HG03469 (cell line): ENCODE results near the gene PCSK5.
A peak's percentile ranks its signal among the peaks of the same experiment; 100 is the strongest.

Experiments used
- ATAC-seq: cut with Tn5 transposase; IDR thresholded peaks from one replicate; pipeline ENCODE4 v1.9.1; 2021; ENCODE audit warnings: mild to moderate bottlenecking, moderate library complexity, moderate number of reproducible peaks; ENCODE audit not compliant: unreplicated experiment

The PCSK5 gene

DNA sequence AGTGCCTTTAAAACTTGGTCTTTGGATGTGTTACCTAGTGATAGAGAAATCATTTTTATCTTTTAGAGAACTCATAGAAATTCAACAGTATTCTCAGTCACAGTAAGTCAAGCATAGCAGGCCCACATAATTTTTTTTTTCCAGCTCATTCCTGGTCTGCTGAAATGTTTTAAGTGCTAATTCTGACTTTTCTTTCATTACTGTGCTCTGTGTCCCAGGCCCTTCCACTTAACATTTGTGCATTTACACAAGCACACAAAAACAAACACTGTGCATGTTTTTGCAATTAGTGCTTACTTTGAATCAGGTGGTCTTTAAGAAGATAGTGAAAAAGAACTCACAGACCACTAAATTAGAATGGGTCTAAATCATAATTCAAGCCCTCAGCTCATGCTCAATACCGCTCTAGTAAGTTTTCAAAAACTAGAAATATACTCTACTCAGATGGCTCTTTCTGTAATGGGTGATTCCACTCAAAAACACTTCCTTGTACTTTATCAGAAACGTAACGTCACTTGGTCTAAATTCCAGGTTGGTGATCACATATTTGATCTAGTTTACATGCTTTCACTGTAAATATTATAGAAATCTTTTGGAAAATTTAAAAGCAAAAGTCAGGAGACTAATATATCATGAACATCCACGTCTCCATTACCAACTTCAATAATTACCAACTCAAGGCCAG lies 107.8 kb downstream of the PCSK5 start:
- no peak for ATAC-seq

DNA sequence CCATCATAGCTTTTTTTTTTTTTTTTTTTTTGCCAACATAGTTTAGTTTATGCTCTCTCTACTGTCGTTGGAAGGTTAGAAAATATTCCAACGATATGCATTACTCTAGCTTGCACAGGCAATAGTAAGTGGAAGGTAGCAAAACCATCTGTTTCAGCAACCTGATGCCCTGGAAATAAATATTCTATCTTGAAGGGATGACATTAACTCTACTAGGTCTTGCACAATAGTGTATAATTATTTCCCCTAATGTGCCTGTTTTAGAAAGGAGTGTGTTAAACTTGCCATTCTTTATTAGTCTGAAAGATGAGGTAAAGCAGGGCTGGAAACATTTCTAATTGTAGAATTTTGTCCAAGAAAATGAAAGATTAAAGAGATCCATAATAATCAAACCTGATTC lies 111.0 kb downstream of the PCSK5 start:
- ATAC-seq, result no peak

DNA sequence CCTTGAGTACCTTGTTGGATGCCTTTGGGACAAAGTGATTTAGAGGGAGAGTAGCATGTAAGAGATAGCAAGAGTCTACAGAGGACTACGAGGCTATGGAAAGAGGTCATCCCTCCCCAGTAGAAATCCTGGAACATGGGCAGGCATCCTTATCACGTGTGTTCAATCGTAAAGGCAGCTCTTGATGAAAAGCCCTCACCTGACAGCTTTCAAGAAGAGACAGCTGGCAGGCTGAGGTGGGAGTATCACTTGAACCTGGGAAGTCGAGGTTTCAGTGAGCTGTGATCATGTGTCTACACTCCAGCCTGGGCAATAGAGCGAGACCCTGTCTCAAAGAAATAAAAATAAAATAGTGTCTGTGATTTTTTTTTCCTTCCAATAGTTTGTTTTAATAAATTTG lies 112.6 kb downstream of the PCSK5 start:
- no peak for ATAC-seq

DNA sequence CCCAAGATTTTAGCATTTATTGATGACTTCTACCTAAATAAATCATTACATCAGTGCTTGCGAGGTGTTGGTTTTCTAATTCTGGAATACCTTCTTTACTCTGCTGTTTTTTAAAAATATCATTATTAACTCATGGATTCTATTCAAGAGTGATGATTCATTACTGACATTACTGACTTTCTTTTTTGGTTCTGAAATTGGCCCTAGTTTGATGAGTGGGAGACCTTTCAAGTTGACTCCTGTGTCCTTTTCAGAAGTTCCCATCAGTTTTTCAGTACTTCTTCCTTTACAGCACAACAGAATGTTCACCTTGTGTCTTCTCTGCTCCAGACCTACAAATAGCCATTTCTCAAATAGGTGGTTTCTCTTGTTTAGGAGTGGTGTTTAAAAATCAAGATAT lies 114.1 kb downstream of the PCSK5 start:
- ATAC-seq, result peak; percentile 82

- no peak for ATAC-seq
Observed at GRCh38 chr9:76007935-76008334, 117.5 kb downstream of the PCSK5 start.

- no peak for ATAC-seq
Observed at GRCh38 chr9:76013809-76014208, 123.3 kb downstream of the PCSK5 start.

GRCh38 chr9:76018235-76018634 lies 127.8 kb downstream of the PCSK5 start:
- no peak for ATAC-seq

GRCh38 chr9:76018761-76019160 lies 128.3 kb downstream of the PCSK5 start:
- ATAC-seq, result no peak

GRCh38 chr9:76020652-76021051 lies 130.2 kb downstream of the PCSK5 start:
- no peak for ATAC-seq

GRCh38 chr9:76022317-76022716 lies 131.8 kb downstream of the PCSK5 start:
- no peak for ATAC-seq

DNA sequence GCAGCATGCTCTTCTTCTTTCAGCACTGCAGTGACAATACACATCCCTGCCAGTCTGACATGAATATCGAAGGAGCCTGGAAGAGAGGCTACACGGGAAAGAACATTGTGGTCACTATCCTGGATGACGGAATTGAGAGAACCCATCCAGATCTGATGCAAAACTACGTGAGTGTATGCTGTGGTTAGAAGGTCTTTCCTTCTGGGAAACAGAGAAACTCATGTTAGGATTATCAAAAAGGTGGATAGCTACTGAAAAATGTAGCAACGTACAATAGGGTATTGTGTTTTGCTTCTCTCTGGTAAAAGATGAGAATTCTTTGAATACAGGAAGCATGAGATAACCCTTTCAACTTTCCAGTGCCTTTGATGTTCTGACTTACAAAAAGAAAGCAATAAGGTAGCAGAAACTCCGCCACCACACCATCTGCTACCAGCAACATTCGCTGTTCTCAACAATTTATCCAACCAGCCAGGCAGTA lies 133.3 kb downstream of the PCSK5 start:
- ATAC-seq, result no peak

GRCh38 chr9:76025286-76025685 lies 134.8 kb downstream of the PCSK5 start:
- ATAC-seq, result no peak

DNA sequence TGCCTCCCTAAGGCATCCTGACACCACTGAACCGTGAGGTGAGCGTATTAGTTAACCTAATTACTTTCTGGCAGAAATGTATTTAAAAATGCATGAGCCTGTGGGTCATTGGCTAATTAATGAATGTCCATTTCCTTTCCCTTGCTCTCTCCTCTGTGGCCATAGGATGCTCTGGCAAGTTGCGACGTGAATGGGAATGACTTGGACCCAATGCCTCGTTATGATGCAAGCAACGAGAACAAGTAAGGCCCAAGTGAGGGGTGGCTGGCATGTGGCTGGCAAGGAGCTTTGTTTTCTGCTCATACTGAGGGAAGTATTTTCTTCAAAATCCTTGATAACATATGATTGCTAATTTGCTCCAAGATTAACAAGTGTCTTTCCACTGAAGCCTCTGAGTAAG lies 136.3 kb downstream of the PCSK5 start:
- no peak for ATAC-seq

GRCh38 chr9:76027416-76027815 lies 136.9 kb downstream of the PCSK5 start:
- ATAC-seq, result no peak

GRCh38 chr9:76027861-76028260 lies 137.4 kb downstream of the PCSK5 start:
- ATAC-seq, result no peak

- ATAC-seq, result no peak
Observed at GRCh38 chr9:76032038-76032796, 141.7 kb downstream of the PCSK5 start.

DNA sequence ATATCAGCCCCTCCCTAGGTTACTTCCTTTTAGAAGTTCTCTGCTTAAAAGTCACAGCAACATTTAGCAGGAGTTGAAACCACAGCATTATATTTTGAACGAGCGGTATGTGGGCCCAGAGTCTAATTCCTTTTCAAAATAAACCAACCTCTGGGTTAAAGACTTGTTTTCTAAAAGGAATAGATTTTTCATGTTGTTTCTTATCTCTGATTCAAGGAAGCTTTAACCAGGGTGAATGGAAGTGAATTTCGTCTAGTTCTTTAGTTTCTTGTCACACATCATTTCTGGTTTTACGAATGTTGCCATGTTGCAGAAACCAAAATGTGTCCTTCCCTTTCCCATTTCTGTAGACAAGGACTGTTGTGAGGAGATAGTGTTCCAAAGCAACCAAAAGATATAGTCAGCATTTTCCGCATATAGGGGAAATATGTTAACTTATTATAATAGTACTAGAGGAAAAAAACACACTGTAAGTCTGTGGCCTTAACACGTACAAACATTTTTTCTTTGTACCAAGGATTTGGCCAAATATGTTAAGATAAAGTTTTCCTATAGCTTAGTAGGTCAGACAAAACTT lies 142.4 kb downstream of the PCSK5 start:
- ATAC-seq, result no peak

DNA sequence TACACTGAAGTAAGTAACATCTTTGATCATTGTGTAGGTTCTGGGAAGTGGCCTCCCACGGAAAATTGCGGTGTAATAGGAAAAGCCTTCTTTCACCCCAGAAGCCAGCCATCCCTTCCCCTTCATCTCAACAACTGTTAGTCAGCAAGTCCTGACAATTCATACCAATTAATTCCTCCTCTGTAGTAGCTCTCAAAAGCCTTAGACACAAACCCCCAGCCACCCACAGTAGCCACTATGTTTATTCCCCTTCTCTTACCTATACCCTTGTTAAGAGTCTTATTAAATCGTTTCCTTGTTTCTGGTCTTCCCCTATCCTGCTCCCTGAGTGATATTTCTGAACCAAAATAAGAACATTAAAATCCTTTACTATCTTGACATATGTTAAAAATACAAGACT lies 143.6 kb downstream of the PCSK5 start:
- no peak for ATAC-seq

DNA sequence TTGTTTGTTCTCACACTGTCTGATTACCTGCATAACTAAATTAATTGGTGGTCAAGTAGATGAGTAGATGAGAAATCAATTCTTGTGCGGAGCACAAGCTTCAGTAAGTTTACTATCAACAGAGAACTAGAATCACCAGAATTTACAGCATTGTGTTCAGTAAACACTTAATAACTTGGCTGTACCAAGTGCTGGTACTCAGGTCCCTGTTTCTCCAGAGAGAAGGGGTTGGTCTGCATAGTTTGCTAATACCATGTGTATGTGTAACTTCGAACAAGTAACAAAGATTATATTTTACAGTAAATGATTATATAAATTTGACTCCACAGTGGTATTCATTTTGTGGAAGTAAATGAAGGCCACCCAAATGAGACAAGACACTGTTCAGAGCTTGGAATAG lies 146.3 kb downstream of the PCSK5 start:
- no peak for ATAC-seq

DNA sequence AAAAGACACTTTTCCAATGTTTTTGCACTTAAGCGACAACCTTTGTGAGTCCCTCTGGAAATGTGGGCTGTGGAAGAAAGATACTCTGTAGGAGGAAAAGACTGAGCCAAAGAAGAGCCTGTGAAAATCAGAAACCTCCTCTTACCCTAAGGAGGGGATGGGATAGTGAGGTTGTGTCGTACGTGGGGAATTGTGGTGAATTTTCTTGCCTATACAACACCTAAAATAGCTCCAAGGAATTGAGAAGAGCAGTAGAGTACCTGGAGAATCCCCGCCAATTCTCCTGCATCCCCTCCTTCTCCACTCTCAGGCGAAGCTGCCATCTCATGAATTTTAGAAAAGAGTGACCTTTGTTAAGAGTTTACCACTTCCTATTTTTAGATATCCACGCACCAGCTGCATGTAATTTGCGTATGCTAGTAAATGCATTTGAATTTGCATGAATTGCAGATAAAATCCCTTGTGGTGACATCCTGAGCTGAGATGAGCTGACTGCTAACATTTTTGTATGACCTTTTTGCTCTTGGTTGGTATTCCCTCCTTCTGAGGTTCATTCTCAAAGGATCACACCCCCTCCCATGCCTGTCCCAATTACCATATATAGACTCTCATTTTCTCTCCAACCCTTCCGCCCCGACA lies 147.2 kb downstream of the PCSK5 start:
- no peak for ATAC-seq

DNA sequence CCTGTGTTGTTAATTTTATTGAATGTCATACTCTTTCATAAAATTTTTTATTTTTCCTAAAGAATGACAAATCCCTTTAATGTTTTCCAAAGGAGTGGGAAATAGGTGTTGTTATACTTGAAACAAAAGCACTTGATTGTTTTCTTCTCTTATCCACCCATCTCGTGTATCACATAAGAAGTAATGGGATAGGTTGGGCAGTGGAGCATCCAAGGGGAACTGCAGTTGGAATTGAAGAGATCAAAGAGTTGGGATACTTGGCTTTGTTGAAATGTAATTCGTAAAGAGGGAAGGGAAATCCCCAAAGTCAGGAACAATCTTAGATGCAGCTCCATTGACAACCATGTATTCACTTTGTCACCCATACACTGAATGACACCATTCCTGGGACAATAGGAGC lies 148.0 kb downstream of the PCSK5 start:
- no peak for ATAC-seq
